OCI-LY3 (cell line): ENCODE data around the gene CRMP1.

ENCODE experiments used
- H2AFZ ChIP-seq: fragments of 200-600, 300-600 bp; shearing (Covaris generic); 2 replicates; pipeline ENCODE4 v1.6.0; 2014; ENCODE audit warnings: antibody characterized with exemption, low read depth, low read length
- H3K27ac ChIP-seq: fragments of 200-600, 300-600 bp; sonication (generic); 2 replicates; pipeline ENCODE4 v1.5.1; 2014; ENCODE audit warnings: mild to moderate bottlenecking, low read length, moderate library complexity, mixed read lengths
- H3K27me3 ChIP-seq: fragments of 200-600, 300-600 bp; sonication (generic); 2 replicates; pipeline ENCODE4 v1.6.1; 2014; ENCODE audit warnings: low read depth, low read length, mixed read lengths
- H3K36me3 ChIP-seq: fragments of 200-600, 300-600 bp; sonication (generic); replicated peaks from 2 replicates; pipeline ENCODE3; 2014; ENCODE audit warnings: low read depth, low read length, mixed read lengths
- H3K4me1 ChIP-seq: fragments of 300-600, 200-600 bp; sonication (generic); 2 replicates; pipeline ENCODE4 v1.6.1; 2014; ENCODE audit warnings: low read length, mixed read lengths
- H3K4me2 ChIP-seq: fragments of 200-600, 300-600 bp; sonication (generic); 2 replicates; pipeline ENCODE4 v1.6.1; 2014; ENCODE audit warnings: low read length, mixed read lengths
- H3K4me3 ChIP-seq: fragments of 300-600, 200-600 bp; sonication (generic); 2 replicates; pipeline ENCODE4 v1.5.1; 2014; ENCODE audit warnings: antibody characterized with exemption, mild to moderate bottlenecking, low read length, moderate library complexity
- H3K79me2 ChIP-seq: fragments of 300-600, 200-600 bp; shearing (Covaris generic); 2 replicates; pipeline ENCODE4 v1.6.1; 2014; ENCODE audit warnings: mild to moderate bottlenecking, low read length, mixed read lengths
- H3K9ac ChIP-seq: fragments of 300-600, 200-600 bp; shearing (Covaris generic); 2 replicates; pipeline ENCODE4 v1.6.0; 2014; ENCODE audit warnings: mild to moderate bottlenecking, low read length, moderate library complexity
- H3K9me3 ChIP-seq: fragments of 200-600, 300-600 bp; shearing (Covaris generic); 2 replicates; pipeline ENCODE4 v1.6.1; 2014; ENCODE audit warnings: low read length, mixed read lengths; ENCODE audit not compliant: insufficient read depth
- H4K20me1 ChIP-seq: fragments of 200-600, 300-600 bp; sonication (generic); 2 replicates; pipeline ENCODE4 v1.6.1; 2016; ENCODE audit warnings: low read length, mixed read lengths; ENCODE audit not compliant: insufficient read depth
- CTCF ChIP-seq: fragments of 200-600, 300-600 bp; sonication (generic); IDR thresholded peaks from 2 replicates; pipeline ENCODE4 v1.5.1; 2014; ENCODE audit warnings: antibody characterized with exemption, low read length, low read depth
- EZH2phosphoT487 ChIP-seq: fragments of 200-600 bp; shearing (Covaris generic); IDR thresholded peaks from 2 replicates; pipeline ENCODE4 v1.6.1; 2018; ENCODE audit warnings: antibody characterized with exemption, mixed run types, low read depth

CRMP1 gene

GRCh38 chr4:5899396-5899795 lies 6.5 kb upstream of the CRMP1 start:
- Histone ChIP-seq H3K9ac (no peak overlapping the region), H3K4me3 (no peak overlapping the region), H4K20me1 (no peaks in the 10 kb centered on the region), H2AFZ (no peak overlapping the region), H3K4me1 (no peaks in the 10 kb centered on the region), H3K36me3 (no peaks in the 10 kb centered on the region), H3K27me3 (peaks cover 8% of the 10 kb centered on the region), H3K4me2 (no peak overlapping the region), H3K9me3 (no peaks in the 10 kb centered on the region), H3K79me2 (no peaks in the 10 kb centered on the region), H3K27ac (no peak overlapping the region)
- TF ChIP-seq CTCF (no peak), EZH2phosphoT487 (no peak)

- Histone ChIP-seq H3K36me3 (no peaks in the 10 kb centered on the region), H3K79me2 (no peaks in the 10 kb centered on the region), H3K4me3 (no peak overlapping the region), H3K4me2 (no peak overlapping the region), H3K27me3 (peaks cover 8% of the 10 kb centered on the region), H3K27ac (no peak overlapping the region), H3K9me3 (no peaks in the 10 kb centered on the region), H3K4me1 (no peaks in the 10 kb centered on the region), H2AFZ (no peak overlapping the region), H3K9ac (no peak overlapping the region), H4K20me1 (no peaks in the 10 kb centered on the region)
- TF ChIP-seq EZH2phosphoT487 (no peak), CTCF (no peak)
Observed at GRCh38 chr4:5897674-5898073, 4.8 kb upstream of the CRMP1 start.

- H3K4me2 ChIP-seq = no peak overlapping the region
- H3K79me2 ChIP-seq = no peaks in the 10 kb centered on the region
- H3K27ac ChIP-seq = no peak overlapping the region
- H4K20me1 ChIP-seq = no peaks in the 10 kb centered on the region
- H3K9me3 ChIP-seq = no peaks in the 10 kb centered on the region
- H3K4me3 ChIP-seq = no peak overlapping the region
- H3K4me1 ChIP-seq = no peaks in the 10 kb centered on the region
- peaks cover 8% of the 10 kb centered on the region for H3K27me3 ChIP-seq
- no peaks in the 10 kb centered on the region for H3K36me3 ChIP-seq
- H2AFZ ChIP-seq = no peak overlapping the region
- no peak for TF ChIP-seq EZH2phosphoT487
- no peak for TF ChIP-seq CTCF
- H3K9ac ChIP-seq = no peak overlapping the region
Observed at GRCh38 chr4:5895287-5895686, 2.4 kb upstream of the CRMP1 start.

GRCh38 chr4:5894266-5894665 lies 1.4 kb upstream of the CRMP1 start:
- H3K9ac ChIP-seq = no peak overlapping the region
- no peaks in the 10 kb centered on the region for H4K20me1 ChIP-seq
- no peak overlapping the region for H3K4me3 ChIP-seq
- H3K27ac ChIP-seq = no peak overlapping the region
- no peaks in the 10 kb centered on the region for H3K9me3 ChIP-seq
- H2AFZ ChIP-seq = no peak overlapping the region
- no peaks in the 10 kb centered on the region for H3K79me2 ChIP-seq
- H3K27me3 ChIP-seq = peaks cover 3% of the 10 kb centered on the region; the same call in 1 of the 2 replicates
- H3K4me1 ChIP-seq = no peaks in the 10 kb centered on the region
- H3K4me2 ChIP-seq = no peak overlapping the region
- TF ChIP-seq CTCF = no peak
- no peak for TF ChIP-seq EZH2phosphoT487
- H3K36me3 ChIP-seq = no peaks in the 10 kb centered on the region
